Smooth muscle cell (in vitro differentiated cells): Measurements from ENCODE around the gene LDLR. TPM values are rescaled to one million over a fixed set of nuclear protein-coding genes. Genes with fewer than 3 reads are reported as not detected.
"Not testable (repeated sequence)": the region's sequence is repeated elsewhere in the genome, so short reads cannot be mapped to it uniquely, and the experiment has no call there.

Experiments used
- DNase-seq: peaks from one replicate; lab custom pipeline; 2025; ENCODE audit not compliant: unreplicated experiment; lab: John Stamatoyannopoulos, UW
- H2AFZ ChIP-seq: fragments of 200-600 bp; sonication (generic); 2 replicates; pipeline ENCODE4 v1.6.0; 2016; ENCODE audit warnings: antibody characterized with exemption, low read depth, mild to moderate bottlenecking
- H3F3A ChIP-seq: fragments of 200-600 bp; sonication (generic); 2 replicates; pipeline ENCODE4 v1.6.0; 2017; ENCODE audit warnings: antibody characterized with exemption, low read depth
- H3K27ac ChIP-seq: fragments of 200-600 bp; sonication (generic); 2 replicates; pipeline ENCODE4 v1.5.1; 2016; ENCODE audit warnings: low read depth, mild to moderate bottlenecking
- H3K27me3 ChIP-seq: fragments of 200-600 bp; sonication (generic); 2 replicates; pipeline ENCODE4 v1.6.1; 2016; ENCODE audit warnings: low read depth, mild to moderate bottlenecking
- H3K36me3 ChIP-seq: fragments of 200-600 bp; sonication (generic); 2 replicates; pipeline ENCODE4 v1.5.1; 2016; ENCODE audit warnings: low read depth
- H3K4me1 ChIP-seq: fragments of 200-600 bp; sonication (generic); 2 replicates; pipeline ENCODE4 v1.5.1; 2016; ENCODE audit warnings: low read depth
- H3K4me2 ChIP-seq: fragments of 200-600 bp; sonication (generic); 2 replicates; pipeline ENCODE4 v1.6.0; 2016; ENCODE audit warnings: mild to moderate bottlenecking
- H3K4me3 ChIP-seq: fragments of 200-600 bp; sonication (generic); 2 replicates; pipeline ENCODE4 v1.5.1; 2016; ENCODE audit warnings: mild to moderate bottlenecking
- H3K79me2 ChIP-seq: fragments of 200-600 bp; sonication (generic); 2 replicates; pipeline ENCODE4 v1.6.0; 2016; ENCODE audit warnings: low read depth, mild to moderate bottlenecking
- H3K9ac ChIP-seq: fragments of 200-600 bp; sonication (generic); 2 replicates; pipeline ENCODE4 v1.6.0; 2016; ENCODE audit warnings: low read depth
- H3K9me3 ChIP-seq: fragments of 200-600 bp; sonication (generic); replicated peaks from 2 replicates; pipeline ENCODE4 v1.5.1; 2016; ENCODE audit warnings: low read depth
- H4K20me1 ChIP-seq: fragments of 200-600 bp; sonication (generic); 2 replicates; pipeline ENCODE4 v1.6.0; 2016; ENCODE audit warnings: low read depth
- CTCF ChIP-seq: fragments of 200-600 bp; sonication (generic); IDR thresholded peaks from 2 replicates; pipeline ENCODE4 v1.5.1; 2017; ENCODE audit warnings: borderline replicate concordance, mild to moderate bottlenecking, antibody characterized with exemption; ENCODE audit not compliant: insufficient read depth, poor library complexity, severe bottlenecking
- WGBS: methylation state at CpG from one replicate; pipeline ENCODE4 v1.1.7; 2016; ENCODE audit warnings: low lambda C conversion rate; 5-methylcytosine and 5-hydroxymethylcytosine counted together
- polyA plus RNA-seq: library from polyadenylated mRNA; unstranded; fragments of >200 nt; fragmentation: Nextera tagmentation; extraction: Ambion mirVana; gene quantifications from 2 replicates; pipeline ENCODE4 v1.2.1, GENCODE V29; 2016
- total RNA-seq: library from RNA; depleted of rRNA; stranded (reverse); fragments of >200 nt; gene quantifications from 2 replicates; pipeline ENCODE4 v1.2.3, GENCODE V29; 2014

LDLR gene
- total and polyA plus RNA-seq, 2 experiments from 2014 or later, result 115 to 164 TPM

GRCh38 chr19:11069561-11069960 lies 19.7 kb upstream of the LDLR start:
- no peak for DNase-seq
- H3K27me3 ChIP-seq, result no peaks in the 10 kb centered on the region
- no peak overlapping the region for H3K9ac ChIP-seq
- 84% methylated on average over 9 of the region's 9 CpGs for WGBS
- no peak overlapping the region for H3K27ac ChIP-seq
- H3K9me3 ChIP-seq, result no peaks in the 10 kb centered on the region
- no peaks in the 10 kb centered on the region for H3F3A ChIP-seq
- H3K36me3 ChIP-seq, result no peaks in the 10 kb centered on the region
- H4K20me1 ChIP-seq, result no peaks in the 10 kb centered on the region
- no peak overlapping the region for H2AFZ ChIP-seq
- H3K4me2 ChIP-seq, result no peak overlapping the region
- H3K4me1 ChIP-seq, result no peaks in the 10 kb centered on the region
- H3K79me2 ChIP-seq, result no peaks in the 10 kb centered on the region
- TF ChIP-seq CTCF, result no peak
- no peak overlapping the region for H3K4me3 ChIP-seq

DNA sequence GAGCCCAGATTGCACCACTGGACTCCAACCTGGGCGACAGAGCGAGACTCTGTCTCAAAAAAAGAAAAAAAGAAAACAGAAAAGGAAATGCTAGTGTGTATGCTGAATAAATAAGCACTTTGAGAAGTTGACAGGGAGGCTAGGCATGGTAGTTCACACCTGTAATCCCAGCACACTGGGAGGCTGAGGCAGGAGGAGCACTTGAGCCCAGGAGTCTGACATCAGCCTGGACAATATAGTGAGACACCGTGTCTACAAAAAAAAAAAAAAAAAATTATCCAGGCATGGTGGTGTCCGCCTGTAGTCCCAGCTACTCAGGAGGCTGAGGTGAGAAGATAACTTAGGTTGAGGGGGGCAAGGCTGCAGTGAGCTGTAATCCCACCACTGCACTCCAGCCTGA lies 19.1 kb upstream of the LDLR start:
- WGBS, result 97% methylated on average over 4 of the region's 4 CpGs
- H3K79me2 ChIP-seq, result no peaks in the 10 kb centered on the region
- no peak overlapping the region for H2AFZ ChIP-seq
- no peaks in the 10 kb centered on the region for H3K9me3 ChIP-seq
- no peaks in the 10 kb centered on the region for H3K4me1 ChIP-seq
- no peak overlapping the region for H3K4me2 ChIP-seq
- no peak overlapping the region for H3K27ac ChIP-seq
- no peaks in the 10 kb centered on the region for H3K27me3 ChIP-seq
- no peak overlapping the region for H3K4me3 ChIP-seq
- no peak overlapping the region for H3K9ac ChIP-seq
- no peaks in the 10 kb centered on the region for H3K36me3 ChIP-seq
- no peaks in the 10 kb centered on the region for H4K20me1 ChIP-seq
- no peaks in the 10 kb centered on the region for H3F3A ChIP-seq
- TF ChIP-seq CTCF, result no peak
- DNase-seq, result no peak

DNA sequence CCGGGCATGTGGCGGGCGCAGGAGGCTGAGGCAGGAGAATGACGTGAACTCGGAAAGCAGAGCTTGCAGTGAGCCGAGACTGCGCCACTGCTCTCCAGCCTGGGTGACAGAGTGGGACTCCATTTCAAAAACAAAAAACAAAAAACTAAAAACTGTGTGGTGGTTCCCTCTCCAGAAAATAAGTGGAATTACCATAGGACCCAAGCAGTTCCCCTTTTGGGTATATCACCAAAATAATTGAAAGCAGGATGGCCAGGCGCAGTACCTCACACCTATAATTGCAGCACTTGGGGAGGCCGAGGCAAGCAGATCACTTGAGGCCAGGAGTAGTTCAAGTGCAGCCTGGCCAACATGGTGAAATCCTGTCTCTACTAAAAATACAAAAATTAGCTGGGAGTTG lies 15.7 kb upstream of the LDLR start:
- no peak for DNase-seq
- H3K27ac ChIP-seq, result no peak overlapping the region
- H3K9ac ChIP-seq, result no peak overlapping the region
- no peaks in the 10 kb centered on the region for H3K36me3 ChIP-seq
- no peaks in the 10 kb centered on the region for H3F3A ChIP-seq
- H3K9me3 ChIP-seq, result no peaks in the 10 kb centered on the region
- H3K4me2 ChIP-seq, result no peak overlapping the region
- no peaks in the 10 kb centered on the region for H4K20me1 ChIP-seq
- H2AFZ ChIP-seq, result no peak overlapping the region
- no peak overlapping the region for H3K4me3 ChIP-seq
- H3K79me2 ChIP-seq, result no peaks in the 10 kb centered on the region
- TF ChIP-seq CTCF, result no peak
- WGBS, result 95% methylated on average over 9 of the region's 9 CpGs
- H3K4me1 ChIP-seq, result no peaks in the 10 kb centered on the region
- no peaks in the 10 kb centered on the region for H3K27me3 ChIP-seq

DNA sequence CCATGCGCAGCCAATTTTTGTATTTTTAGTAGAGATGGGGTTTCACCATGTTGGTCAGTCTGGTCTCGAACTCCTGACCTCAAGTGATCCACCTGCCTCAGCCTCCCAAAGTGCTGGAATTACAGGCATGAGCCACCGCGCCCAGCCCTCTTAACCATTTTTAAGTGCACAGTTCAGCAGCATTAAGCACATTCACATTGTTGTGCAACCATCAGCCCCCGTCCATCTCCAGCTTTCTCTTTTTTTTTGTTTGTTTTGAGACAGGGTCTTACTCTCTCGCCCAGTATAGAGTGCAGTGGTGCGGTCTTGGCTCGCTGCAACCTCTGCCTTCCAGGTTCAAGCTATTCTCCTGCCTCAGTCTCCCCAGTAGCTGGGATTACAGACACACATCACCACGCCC lies 12.5 kb upstream of the LDLR start:
- H3K4me1 ChIP-seq, H3K9me3 ChIP-seq, H2AFZ ChIP-seq, DNase-seq, H3K27ac ChIP-seq, H3F3A ChIP-seq, H4K20me1 ChIP-seq, H3K79me2 ChIP-seq, H3K27me3 ChIP-seq, H3K36me3 ChIP-seq, H3K4me2 ChIP-seq, H3K9ac ChIP-seq, H3K4me3 ChIP-seq: not testable (repeated sequence)
- 95% methylated on average over 9 of the region's 9 CpGs for WGBS
